NCI-H510A (cell line): ENCODE data around the gene PLCE1.
"Not testable (repeated sequence)": the region's sequence is repeated elsewhere in the genome, so short reads cannot be mapped to it uniquely, and the experiment has no call there.

ENCODE experiments used
- DNase-seq: peaks from one replicate; lab custom pipeline; 2025; lab: John Stamatoyannopoulos, UW

PLCE1 gene

DNA sequence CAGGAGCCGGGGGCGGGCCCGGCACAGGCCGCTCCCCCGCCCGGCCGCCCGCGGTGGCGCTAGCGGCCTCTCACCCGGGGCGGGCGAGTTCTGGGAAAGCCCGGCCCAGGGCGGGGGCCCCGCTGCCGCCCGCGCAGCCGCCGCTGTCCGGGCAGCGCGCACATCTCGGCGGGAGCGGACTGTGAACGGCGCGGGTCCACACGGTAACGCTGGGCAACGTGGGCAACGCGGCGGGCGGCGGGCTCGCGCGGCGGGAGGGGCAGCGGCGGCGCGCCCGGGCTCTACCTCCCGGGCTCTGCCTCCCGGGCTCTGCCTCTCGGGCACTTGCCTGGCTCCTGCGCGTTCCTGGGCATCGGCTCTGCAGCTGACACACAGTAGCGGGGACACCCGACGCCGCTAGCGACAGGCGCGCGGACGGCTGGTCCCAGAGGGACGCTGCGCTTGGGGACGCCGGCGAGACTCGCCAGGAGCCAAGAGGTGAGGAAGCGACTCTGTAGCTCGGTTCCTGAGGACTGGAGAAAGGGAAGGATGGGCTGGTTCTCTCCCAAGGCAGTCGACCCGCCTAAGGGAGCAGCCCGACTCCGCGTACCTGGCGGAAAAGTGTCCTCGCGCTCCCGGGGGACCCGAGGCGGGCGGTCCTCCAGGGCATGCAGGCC, at the start of gene PLCE1:
Gene PLCE1 (plus strand): TSS at position 150 of the 656 bp plus-strand sequence. CDS start 37,116 bp downstream, outside the sequence.
- peak; percentile 66 for DNase-seq

DNA sequence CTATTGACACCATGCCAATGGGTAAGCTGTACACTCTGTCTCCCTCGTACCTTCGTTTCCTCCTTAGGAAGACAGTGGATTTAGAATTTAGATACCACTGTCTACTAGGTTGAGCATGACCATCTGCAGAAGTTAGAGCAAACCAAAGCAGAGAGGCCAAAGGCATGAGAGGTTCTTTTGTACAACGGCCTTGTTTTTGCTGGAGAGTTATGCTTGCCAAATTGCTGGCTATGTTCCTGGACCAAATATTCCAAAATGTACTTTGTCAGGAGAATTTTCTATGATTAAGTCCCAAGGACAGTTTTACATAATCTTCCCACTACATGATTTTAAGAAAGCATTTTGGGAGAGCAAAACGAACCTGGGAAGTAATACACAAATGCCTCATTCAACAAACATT, 47.9 kb upstream of the PLCE1 start:
- DNase-seq = no peak

DNA sequence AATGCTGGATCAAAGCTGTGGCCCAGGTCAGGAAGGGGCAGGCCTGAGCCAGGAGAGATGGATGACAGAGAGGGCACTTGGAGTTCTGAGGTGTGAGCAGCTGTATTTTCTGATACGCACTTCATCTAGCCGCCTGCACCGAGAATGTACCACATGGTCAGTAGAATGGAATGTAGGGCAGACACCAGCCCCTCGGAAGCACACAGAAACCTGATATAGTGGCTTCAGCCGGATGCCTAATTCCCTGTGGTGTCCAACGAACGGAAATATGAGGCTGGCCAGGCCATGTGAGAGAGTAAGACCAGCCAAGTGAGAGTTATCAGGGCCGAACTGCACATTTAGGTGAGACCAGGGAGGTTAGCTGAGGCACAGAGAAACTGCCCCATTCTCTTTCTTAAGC, 46.7 kb upstream of the PLCE1 start:
- DNase-seq = no peak

DNA sequence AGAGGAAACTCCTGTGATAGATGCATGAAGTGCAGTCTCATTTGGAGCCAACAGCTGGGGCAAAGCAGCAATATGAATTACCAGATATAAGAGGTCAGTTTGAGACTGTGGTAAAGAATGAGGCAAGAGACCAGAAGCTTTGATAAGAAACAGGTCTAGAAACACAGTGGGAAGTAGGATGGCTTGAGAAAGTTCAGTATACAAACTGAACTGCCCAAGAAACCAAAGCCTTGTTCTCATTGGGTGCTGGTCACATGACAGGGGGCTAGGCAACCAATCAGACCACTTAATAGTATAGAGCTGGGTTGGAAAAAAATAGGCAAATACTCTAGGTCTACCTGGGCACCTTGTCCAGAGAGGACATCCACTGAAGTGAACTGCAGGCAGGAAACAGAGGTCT, 46.2 kb upstream of the PLCE1 start:
- no peak for DNase-seq

DNA sequence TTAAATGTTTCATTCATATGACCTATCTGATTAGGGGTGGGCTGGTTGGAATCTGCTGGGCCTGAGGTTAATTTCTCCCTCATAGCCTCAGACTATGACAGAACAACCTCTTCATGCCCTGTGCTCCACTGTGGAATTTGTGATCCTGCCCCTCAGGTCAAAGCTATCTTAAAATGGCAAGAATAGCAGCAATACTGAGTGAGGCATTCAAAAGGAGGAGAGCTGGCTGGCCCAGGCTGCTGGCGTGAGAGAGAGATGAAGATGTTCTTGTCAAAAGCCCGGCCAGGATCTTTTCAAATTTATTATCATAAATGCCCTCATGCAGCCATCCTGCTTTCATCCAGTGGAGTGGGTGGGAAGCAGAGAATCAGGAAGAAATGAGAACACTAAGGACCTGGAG, 41.8 kb upstream of the PLCE1 start:
- no peak for DNase-seq

DNA sequence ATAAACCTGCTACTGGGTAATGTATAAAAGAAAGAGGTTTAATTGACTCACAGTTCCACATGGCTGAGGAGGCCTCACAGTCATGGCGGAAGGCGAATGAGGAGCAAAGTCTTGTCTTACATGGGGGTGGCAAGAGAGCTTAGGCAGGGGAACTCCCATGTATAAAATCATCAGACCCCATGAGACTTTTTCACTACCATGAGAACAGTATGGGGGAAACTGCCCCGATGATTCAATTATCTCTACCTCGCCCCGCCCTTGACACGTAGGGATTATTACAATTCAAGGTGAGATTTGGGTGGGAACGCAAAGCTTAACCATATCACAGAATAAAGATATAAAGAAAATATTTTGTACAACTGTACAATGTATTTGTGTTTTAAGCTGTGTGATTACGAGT, 39.4 kb upstream of the PLCE1 start:
- DNase-seq = no peak

DNA sequence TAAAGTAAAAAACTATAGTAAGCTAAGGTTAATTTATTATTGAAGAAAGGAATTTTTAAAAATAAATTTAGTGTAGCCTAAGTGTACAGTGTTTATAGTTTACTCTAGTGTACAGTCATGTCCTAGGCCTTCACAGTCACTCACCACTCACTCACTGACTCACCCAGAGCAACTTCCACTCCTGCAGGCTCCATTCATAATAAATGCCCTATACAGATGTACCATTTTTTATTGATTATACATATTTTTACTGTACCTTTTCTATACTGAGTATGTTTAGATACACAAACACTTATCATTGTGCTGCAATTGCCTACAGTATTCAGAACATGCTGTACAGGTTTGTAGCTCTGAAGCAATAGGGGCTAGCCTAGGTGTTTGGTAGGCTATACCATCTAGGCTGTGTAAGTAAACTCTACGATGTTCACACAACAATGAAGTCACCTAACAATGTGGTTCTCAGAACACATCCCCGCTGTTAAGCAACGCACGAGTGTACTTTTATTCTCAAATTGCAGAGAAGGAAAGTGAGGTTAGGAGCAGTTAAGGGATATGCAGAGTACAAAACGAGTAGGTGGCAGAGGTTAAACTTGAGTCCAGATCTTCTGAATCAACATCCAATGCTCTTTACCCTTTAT, 38.9 kb upstream of the PLCE1 start:
- DNase-seq = no peak

DNA sequence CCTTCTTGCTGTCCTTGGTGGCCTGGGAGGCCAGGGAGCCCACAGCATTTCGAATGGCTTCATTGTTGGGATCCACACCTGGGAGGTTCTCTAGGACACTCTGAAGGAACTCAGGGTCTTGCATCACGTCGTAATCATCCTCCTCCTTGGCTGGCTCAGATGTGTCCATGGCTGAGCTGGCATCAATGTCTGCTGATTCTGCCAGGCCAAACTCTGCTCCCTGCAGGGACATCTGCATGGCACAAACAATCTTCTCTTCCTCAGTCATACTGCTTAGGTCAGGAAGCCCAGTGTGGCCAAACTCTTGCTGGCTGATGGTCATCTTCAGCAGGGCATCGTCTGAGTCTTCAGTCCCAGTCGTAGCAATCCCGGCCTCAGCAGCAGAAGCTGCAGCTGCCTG, 34.9 kb upstream of the PLCE1 start:
- DNase-seq = no peak

DNA sequence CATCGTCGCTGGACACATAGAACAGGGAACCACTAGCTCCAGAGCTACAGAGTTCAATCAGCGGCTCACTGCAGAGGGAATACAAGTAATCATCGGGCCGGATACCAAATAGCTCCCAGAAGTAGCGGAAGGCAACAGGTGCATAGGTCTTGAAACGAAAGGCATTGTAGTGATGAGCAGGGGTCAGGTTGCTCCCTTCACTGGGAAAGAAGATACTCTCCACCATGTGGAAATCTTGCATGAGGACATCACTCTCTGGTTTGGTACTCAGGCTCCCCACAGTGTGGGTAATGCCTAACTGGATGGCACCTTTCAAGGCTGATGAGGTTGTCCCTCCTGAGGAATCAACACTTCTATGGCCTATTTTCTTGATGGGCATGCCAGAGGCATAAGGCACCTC, 32.7 kb upstream of the PLCE1 start:
- not testable (repeated sequence) for DNase-seq

DNA sequence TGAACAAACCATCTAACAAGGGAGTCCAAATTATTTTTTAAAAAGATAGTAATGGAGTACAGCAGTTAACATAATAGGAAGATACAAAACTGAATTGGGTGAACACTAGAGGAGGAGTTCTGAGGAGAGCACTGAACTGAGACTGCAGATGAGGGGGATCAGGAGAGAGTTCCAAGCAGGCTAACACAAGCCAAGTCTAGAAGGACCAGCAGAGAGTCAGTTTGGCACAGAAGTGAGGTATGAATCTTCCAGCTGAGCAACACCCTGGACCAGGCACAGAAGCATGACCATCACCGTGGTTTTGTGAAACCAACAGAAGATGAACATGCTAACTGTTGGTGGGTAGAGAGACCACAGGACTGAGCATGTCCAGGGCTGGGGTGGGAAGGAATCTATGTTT, 30.8 kb upstream of the PLCE1 start:
- no peak for DNase-seq

DNA sequence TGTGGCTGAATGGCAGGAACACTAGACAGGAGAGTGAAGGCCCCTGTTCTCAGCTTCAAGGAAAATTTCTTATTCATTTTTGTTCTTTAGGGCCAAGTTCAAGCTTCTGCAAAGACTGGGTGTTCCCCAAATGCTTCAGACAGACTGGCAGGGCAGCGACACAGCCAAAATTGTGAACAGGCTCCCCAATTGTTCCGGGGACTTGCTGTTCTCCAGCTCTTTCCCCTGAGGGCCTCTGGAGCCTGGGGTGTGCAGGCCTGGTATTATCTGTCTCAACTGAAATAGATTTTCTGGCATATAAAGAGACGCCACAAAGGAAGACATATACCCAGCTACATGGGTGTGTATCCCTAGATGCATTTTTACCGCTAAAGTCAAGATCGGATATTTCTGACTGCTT, 30.3 kb upstream of the PLCE1 start:
- DNase-seq = no peak

DNA sequence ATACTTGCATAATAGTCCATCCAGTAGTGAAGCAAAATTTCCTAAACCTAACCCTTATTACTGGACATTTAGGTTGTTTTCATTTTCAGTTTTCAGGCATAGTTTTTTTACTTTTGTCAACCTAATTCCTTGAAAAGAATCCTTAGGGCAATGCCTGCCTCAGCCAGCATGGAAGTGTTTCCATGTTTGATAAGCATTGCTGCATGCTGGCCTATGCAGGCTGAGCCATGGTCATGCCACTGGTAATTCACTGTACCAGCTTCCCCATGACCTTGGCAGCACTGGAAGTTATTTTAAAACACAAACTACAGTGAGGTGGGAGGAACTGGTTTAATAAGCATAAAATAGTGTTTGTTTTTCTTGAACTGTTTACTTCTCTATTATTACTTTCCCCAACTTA, 27.8 kb upstream of the PLCE1 start:
- no peak for DNase-seq

DNA sequence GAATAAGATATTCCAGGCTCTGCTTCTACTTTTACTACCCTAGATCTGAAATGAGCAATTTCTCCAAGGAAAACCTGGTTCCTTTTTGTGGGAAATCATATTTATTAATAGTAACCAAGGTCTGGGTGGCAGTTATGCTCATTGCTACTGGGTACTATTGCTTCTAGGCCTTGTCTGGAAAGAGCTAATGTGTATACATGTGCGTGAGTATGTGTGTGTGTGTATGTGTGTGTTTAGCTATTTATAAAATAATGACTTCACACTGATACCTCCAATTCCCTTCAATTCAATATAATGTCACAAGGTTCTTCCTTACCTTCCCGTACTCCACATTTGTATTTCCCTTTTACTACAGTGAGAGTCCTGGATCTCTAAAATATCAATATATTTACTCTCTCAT, 26.0 kb upstream of the PLCE1 start:
- no peak for DNase-seq

DNA sequence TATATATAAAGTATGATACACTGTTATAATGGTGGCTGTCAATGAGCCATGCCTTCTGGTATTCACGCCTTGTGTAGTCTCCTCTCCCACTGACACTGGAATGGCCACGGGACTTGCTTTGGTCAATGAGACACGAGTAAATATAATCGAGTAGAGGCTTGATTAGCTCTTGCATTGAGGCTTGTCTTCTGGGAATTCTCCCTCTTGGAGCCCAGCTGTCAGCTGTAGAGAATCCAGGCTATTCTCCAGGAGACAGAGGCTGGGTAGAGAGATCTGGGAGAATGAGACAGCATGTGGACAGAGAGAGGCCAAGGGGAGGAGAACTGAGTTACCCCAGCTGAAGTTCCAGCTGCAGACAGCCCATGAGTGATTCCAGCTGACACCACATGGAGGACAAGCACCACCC, 25.2 kb upstream of the PLCE1 start:
- no peak for DNase-seq

DNA sequence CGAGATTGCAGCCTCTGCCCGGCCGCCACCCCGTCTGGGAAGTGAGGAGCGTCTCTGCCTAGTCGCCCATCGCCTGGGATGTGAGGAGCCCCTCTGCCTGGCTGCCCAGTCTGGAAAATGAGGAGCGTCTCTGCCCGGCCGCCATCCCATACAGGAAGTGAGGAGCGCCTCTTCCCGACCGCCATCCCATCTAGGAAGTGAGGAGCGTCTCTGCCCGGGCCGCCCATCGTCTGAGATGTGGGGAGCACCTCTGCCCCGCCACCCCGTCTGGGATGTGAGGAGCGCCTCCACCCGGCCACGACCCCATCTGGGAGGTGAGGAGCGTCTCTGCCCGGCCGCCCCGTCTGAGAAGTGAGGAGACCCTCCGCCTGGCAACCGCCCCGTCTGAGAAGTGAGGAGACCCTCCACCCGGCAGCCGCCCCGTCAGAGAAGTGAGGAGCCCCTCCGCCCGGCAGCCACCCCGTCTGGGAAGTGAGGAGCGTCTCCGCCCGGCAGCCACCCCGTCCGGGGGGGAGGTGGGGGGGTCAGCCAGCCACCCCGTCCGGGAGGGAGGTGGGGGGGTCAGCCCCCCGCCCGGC, 23.2 kb upstream of the PLCE1 start:
- not testable (repeated sequence) for DNase-seq

DNA sequence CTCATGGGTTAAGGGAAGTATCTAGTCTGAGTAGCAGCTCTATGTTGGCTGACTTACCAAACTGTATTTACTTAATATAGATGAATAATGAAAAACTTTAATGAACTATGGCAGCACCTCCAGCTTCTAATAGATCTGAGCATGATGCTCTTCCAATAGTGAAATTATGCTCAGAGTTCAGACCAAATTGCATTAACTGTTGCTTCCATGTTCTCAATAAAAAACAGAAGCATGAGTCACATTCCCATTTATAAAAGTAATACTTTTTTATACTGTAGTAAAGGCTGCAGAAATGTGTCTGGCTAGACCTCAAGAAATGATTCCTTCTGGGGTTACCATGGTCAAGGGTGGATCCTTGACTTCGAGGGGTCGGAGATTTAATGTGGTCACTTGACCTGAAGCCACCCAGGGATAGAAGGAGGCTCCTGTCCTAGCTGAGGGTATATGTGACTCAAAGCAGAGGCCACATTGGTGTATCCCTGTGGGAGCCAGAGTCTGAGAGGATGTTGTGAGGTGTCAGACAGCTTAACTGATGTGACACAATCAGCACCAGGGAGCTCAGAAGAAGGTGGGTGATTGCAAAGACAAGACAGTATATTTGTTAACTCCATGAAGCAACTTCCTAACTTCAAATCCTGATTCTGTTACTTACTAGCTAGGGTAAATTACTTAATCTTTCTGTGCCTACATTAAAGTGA, 19.8 kb upstream of the PLCE1 start:
- DNase-seq = no peak

DNA sequence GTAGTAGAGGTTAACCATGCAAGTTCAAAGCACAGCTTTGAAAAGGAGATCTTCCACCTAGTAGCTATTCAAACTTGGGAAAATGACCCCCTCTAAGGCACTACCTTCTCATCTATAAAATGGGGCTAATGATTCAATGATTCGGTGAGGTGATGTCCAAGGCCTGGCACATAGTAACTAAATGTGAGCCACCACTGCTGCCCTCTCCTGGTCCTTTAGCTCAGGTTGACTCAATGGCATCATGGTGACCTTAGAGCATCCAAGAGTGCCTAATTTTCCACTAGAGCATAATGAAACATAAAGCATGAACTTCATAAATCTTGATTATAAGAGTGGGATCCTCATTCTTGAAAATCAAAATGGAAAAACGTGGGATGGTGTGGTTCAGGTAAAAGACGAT, 16.3 kb upstream of the PLCE1 start:
- no peak for DNase-seq

DNA sequence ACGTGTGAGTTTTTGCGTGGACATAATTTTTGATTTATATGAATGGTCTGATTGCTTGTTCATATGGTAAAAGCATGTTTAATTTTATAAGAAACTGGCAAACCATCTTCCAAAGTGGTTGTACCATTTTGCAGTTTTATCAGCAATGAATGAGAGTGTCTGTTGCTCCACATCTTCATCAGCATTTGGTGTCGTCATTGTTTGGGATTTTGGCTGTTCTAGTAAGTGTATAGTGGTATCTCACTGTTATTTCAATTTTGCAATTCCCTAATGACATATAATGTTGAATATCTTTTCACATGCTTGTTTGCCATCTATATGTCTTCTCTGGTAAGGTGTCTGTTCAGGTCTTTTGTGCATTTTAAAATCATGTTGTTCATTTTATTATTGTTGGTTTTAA, 13.2 kb upstream of the PLCE1 start:
- DNase-seq = no peak

DNA sequence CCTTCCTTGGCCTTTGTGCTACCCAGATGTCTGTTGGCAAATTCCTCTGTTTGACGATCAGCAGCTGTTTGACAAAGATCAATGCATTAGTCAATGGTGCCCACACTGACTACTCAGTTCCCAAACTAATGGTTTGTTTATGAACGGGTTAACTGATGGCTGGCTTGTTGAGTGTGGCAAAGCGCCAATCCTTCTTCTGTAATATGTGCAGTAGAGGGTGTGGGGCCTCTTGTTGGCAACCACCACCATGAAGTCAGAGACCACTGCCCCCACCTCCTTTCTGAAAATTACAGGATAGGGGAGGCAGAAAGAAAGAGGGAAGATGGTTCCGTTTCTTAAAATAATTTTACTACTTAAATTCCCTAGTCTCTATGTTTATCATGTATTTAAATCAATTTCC, 2.6 kb upstream of the PLCE1 start:
- DNase-seq = no peak

DNA sequence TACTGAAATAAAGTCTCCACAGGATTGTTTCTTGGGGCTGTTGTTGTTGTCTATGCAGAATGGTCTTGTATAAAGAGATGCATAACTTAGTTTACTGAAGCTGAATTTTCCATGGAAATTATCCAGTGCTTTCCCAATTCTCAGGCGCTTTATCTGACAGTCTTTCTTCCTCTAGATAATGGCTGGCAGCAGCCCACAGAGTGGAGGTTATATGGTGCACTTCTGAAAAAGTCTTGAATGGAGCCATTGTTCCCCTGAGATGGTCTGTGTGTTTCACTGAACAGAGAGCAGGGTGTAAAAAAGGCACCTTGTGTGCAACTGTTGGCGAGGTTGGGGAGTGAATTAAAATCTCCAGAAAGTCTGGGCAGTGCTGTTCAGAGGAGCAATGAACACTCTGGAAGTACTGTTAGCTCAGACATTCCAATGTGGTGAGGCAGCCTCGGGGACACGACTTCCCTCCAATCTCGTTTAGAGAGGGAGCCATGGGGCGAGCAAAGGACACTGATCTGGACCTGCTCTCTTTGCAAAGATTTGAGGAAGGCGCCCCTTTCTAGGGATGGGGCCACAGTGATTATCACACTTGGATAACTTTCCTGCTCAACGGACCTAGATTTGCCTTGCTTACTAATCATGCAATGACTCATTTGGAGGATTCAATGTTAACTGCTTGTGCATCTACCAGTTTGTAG, 2.0 kb upstream of the PLCE1 start:
- DNase-seq = no peak

DNA sequence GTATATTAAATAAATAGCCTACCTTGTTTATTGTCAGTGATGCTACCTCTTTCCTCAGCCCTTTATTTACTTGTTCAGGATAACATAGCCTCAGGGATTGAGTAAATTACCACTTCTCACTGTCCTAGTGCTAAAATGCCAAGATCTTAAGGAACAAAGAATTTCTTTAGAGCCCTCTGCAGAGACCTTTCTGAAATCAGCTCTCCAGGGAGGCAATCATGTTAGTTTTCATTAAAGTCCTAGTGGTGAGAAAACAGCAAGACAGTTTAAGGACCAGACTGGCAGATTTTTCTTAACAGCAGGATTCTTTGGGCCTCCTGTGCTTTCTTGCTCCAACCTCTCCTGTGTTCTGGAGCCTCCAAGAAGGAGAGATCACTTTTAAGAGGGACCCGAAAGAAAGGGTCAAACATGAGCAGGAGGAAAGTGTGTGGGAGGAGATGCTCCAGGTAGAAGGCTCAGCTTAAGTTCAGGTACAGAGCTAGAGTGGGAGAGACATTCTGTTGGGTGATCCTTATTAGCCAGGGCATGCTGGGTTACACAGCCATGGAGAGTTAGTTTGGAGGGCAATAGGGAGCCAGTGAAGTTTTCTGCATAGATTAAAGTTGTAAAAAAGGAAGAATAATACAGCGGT, 1.2 kb upstream of the PLCE1 start:
- DNase-seq = no peak

DNA sequence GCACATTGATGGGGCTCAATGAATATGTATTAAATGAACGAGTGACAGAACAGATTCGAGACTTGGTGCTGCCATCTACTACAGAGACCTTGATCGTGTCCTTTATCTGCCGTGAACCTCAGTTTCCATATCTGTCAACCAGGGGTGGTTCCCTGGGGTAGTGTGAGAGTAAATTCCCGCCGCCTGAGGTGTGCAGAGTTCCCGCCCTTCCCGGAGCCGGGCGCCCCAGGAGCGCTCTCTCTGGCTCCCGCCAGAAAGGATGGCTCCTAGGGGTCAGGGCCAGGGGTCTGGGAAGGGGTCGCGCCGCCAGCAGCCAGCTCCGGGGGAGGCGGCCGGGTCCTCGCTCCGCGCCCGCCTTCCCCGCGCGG, 333 bp upstream of the PLCE1 start:
- DNase-seq = no peak
